CD4-positive, alpha-beta memory T cell (primary cell): ENCODE results near the gene WDR93. TPM values are rescaled to one million over a fixed set of nuclear protein-coding genes. Genes with fewer than 3 reads are reported as not detected.
"Not testable (repeated sequence)": the region's sequence is repeated elsewhere in the genome, so short reads cannot be mapped to it uniquely, and the experiment has no call there.

Source experiments
- CTCF ChIA-PET: fragments of 350-600 bp; sonication (Branson Sonifier 250); formaldehyde crosslinking; loops from one replicate; lab custom pipeline; 2021; ENCODE audit warnings: inconsistent platforms; ENCODE audit not compliant: partially characterized antibody; lab: Charles Lee
- POLR2A ChIA-PET: fragments of 350-600 bp; sonication (Branson Sonifier 250); formaldehyde crosslinking; loops from one replicate; lab custom pipeline; 2021; ENCODE audit not compliant: partially characterized antibody; lab: Charles Lee
- DNase-seq, 5 donors: peaks; one replicate each; pipeline versions ENCODE4 v3.0.0 to v3.0.0-alpha.2; 2020 to 2022; ENCODE audit warnings: mixed read lengths in 1 of 5
- H3K27ac ChIP-seq: one replicate; pipeline ENCODE4 v1.7.0; 2013; ENCODE audit warnings: low read depth, low read length
- H3K27me3 ChIP-seq: 2 replicates; pipeline ENCODE4 v1.7.0; 2013; ENCODE audit warnings: mild to moderate bottlenecking, low read length, moderate library complexity; ENCODE audit not compliant: insufficient read depth
- H3K36me3 ChIP-seq: 2 replicates; pipeline ENCODE4 v1.7.0; 2013; ENCODE audit warnings: mild to moderate bottlenecking, low read length, moderate library complexity; ENCODE audit not compliant: insufficient read depth
- H3K4me1 ChIP-seq: 2 replicates; pipeline ENCODE4 v1.7.0; 2013; ENCODE audit warnings: mild to moderate bottlenecking, low read length, moderate library complexity; ENCODE audit not compliant: insufficient read depth
- H3K4me3 ChIP-seq, 2 donors: one replicate each; pipeline ENCODE4 v1.7.0; 2013; ENCODE audit warnings: low read length in 2 of 2, mild to moderate bottlenecking in 1 of 2
- H3K9me3 ChIP-seq, 2 donors: one replicate each; pipeline ENCODE4 v1.7.0; 2013; ENCODE audit warnings: low read length in 2 of 2, control low read depth in 1 of 2; ENCODE audit not compliant: control insufficient read depth in 1 of 2
- H3K27ac Mint-ChIP-seq, 7 donors: one replicate each; pipeline ENCODE4 v1.8.0; 2020 to 2021; ENCODE audit warnings: mixed read lengths in 7 of 7, mild to moderate bottlenecking in 6 of 7, inconsistent platforms in 3 of 7, moderate library complexity in 3 of 7
- H3K27me3 Mint-ChIP-seq, 2 donors: one replicate each; pipeline ENCODE4 v1.8.0; 2020 to 2021; ENCODE audit warnings: mixed read lengths in 2 of 2
- H3K36me3 Mint-ChIP-seq, 2 donors: one replicate each; pipeline ENCODE4 v1.8.0; 2020 to 2021; ENCODE audit warnings: mixed read lengths in 2 of 2, inconsistent platforms in 1 of 2, mild to moderate bottlenecking in 1 of 2
- H3K4me1 Mint-ChIP-seq, 4 donors: one replicate each; pipeline ENCODE4 v1.8.0; 2020 to 2021; ENCODE audit warnings: mixed read lengths in 4 of 4, mild to moderate bottlenecking in 1 of 4
- H3K4me3 Mint-ChIP-seq, 8 donors: one replicate each; pipeline ENCODE4 v1.8.0; 2020 to 2021; ENCODE audit warnings: mixed read lengths in 8 of 8, mild to moderate bottlenecking in 7 of 8, moderate library complexity in 6 of 8, inconsistent platforms in 3 of 8
- H3K9me3 Mint-ChIP-seq, 8 donors: one replicate each; pipeline ENCODE4 v1.8.0; 2020 to 2021; ENCODE audit warnings: mixed read lengths in 8 of 8, mild to moderate bottlenecking in 5 of 8, inconsistent platforms in 3 of 8, moderate library complexity in 1 of 8
- intact Hi-C: fragments of 100-400 bp; cut with micrococcal nuclease; formaldehyde crosslinking; loops from one replicate; pipeline ENCODE4 v1.15.1; 2023
- polyA plus RNA-seq, 2 donors: library from polyadenylated mRNA; unstranded; fragments of 300-500 nt; fragmentation: Illumina TruSeq; gene quantifications; one replicate each; pipeline ENCODE4 v1.2.3, GENCODE V29; 2021
- total RNA-seq, 2 experiments: library from RNA; stranded (reverse); gene quantifications; one replicate each; pipeline ENCODE4 v1.2.3, GENCODE V29; 2021

The WDR93 gene
- total and polyA plus RNA-seq, 4 experiments from 2014 or later: not detected

GRCh38 chr15:89689930-89690275 is 708 bp upstream of the WDR93 start:
- Histone ChIP-seq H3K4me3 (peak overlapping the region; percentile 76 to 98), H3K27ac (peak overlapping the region; percentile 40)
- H3K36me3 ChIP-seq, H3K36me3 Mint-ChIP-seq, DNase-seq, H3K27me3 Mint-ChIP-seq, H3K4me1 ChIP-seq, CTCF ChIA-PET, H3K9me3 ChIP-seq, H3K9me3 Mint-ChIP-seq, H3K27me3 ChIP-seq, POLR2A ChIA-PET: not testable (repeated sequence)
- intact Hi-C loops: loop anchor here (1.0 to 2.0 kb wide), 2 partner anchors 115 to 204 kb away; partner anchors contain the start of gene TICRR
- Mint-ChIP-seq H3K27ac (peak overlapping the region in 5 of 7 donors; percentile 57 to 96 (median 93)), H3K4me3 (peak overlapping the region; percentile 87 to 94 (median 90)), H3K4me1 (peaks cover 5 to 21% (median 14%) of the 10 kb centered on the region in 4 donors)

GRCh38 chr15:89693091-89693490 is 2.5 kb downstream of the WDR93 start:
- intact Hi-C loops: no loop called here
- Histone ChIP-seq H3K27me3 (no peaks in the 10 kb centered on the region), H3K27ac (no peak overlapping the region), H3K9me3 (no peaks in the 10 kb centered on the region), H3K4me3 (no peak overlapping the region), H3K36me3 (no peaks in the 10 kb centered on the region), H3K4me1 (peaks cover 8% of the 10 kb centered on the region)
- no peak overlapping the region for H3K27ac Mint-ChIP-seq
- peaks cover 2% of the 10 kb centered on the region in 2 donors for H3K27me3 Mint-ChIP-seq
- peaks cover under 1 to 5% of the 10 kb centered on the region in 2 donors for H3K36me3 Mint-ChIP-seq
- no peaks in the 10 kb centered on the region for H3K9me3 Mint-ChIP-seq
- CTCF ChIA-PET: no interaction called here
- H3K4me3 Mint-ChIP-seq: peak overlapping the region in 1 of 8 donors; percentile 9
- no peak for DNase-seq
- H3K4me1 Mint-ChIP-seq: peaks cover 5 to 21% (median 14%) of the 10 kb centered on the region in 4 donors
- POLR2A ChIA-PET: interaction anchor here (0.8 kb wide), 1 partner anchor 201 kb away, joined by 3 read pairs; the partner anchor contains the start of gene AP3S2

- Histone ChIP-seq H3K27ac (no peak overlapping the region), H3K9me3 (no peaks in the 10 kb centered on the region), H3K4me1 (peaks cover 8% of the 10 kb centered on the region), H3K4me3 (no peak overlapping the region), H3K27me3 (no peaks in the 10 kb centered on the region), H3K36me3 (no peaks in the 10 kb centered on the region)
- CTCF ChIA-PET: no interaction called here
- Mint-ChIP-seq H3K36me3 (peaks cover 0 to 5% of the 10 kb centered on the region in 2 donors), H3K9me3 (no peaks in the 10 kb centered on the region), H3K4me3 (no peak overlapping the region), H3K27me3 (peaks cover 2% of the 10 kb centered on the region in 2 donors), H3K27ac (no peak overlapping the region), H3K4me1 (peaks cover 5 to 21% (median 14%) of the 10 kb centered on the region in 4 donors)
- POLR2A ChIA-PET: no interaction called here
- DNase-seq: no peak
- intact Hi-C loops: no loop called here
These were observed 3.1 kb downstream of the WDR93 start for GRCh38 chr15:89693696-89694095.

GRCh38 chr15:89695198-89695597 is 4.6 kb downstream of the WDR93 start:
- H3K4me3 ChIP-seq: no peak overlapping the region
- peaks cover 0 to 3% (median 0%) of the 10 kb centered on the region in 8 donors for H3K9me3 Mint-ChIP-seq
- H3K4me3 Mint-ChIP-seq: no peak overlapping the region
- CTCF ChIA-PET: no interaction called here
- DNase-seq: no peak
- H3K27me3 ChIP-seq: no peaks in the 10 kb centered on the region
- H3K36me3 ChIP-seq: no peaks in the 10 kb centered on the region
- POLR2A ChIA-PET: no interaction called here
- H3K27ac ChIP-seq: no peak overlapping the region
- H3K27ac Mint-ChIP-seq: no peak overlapping the region
- peaks cover 2% of the 10 kb centered on the region for H3K4me1 ChIP-seq
- intact Hi-C loops: no loop called here
- peaks cover 4 to 5% of the 10 kb centered on the region in 2 donors for H3K27me3 Mint-ChIP-seq
- no peaks in the 10 kb centered on the region for H3K9me3 ChIP-seq
- H3K4me1 Mint-ChIP-seq: peaks cover 3 to 11% (median 7%) of the 10 kb centered on the region in 4 donors
- H3K36me3 Mint-ChIP-seq: peaks cover 0 to 5% of the 10 kb centered on the region in 2 donors

GRCh38 chr15:89704411-89704810 is 13.8 kb downstream of the WDR93 start:
- Mint-ChIP-seq H3K4me3 (no peak overlapping the region), H3K27ac (no peak overlapping the region), H3K27me3 (peaks cover 23 to 28% of the 10 kb centered on the region in 2 donors), H3K4me1 (no peaks in the 10 kb centered on the region), H3K9me3 (peaks cover 0 to 4% (median under 1%) of the 10 kb centered on the region in 8 donors), H3K36me3 (peaks cover 0 to 2% of the 10 kb centered on the region in 2 donors)
- intact Hi-C loops: no loop called here
- no peaks in the 10 kb centered on the region for H3K36me3 ChIP-seq
- H3K27me3 ChIP-seq: peaks cover 7% of the 10 kb centered on the region
- DNase-seq: no peak
- POLR2A ChIA-PET: no interaction called here
- H3K4me3 ChIP-seq: no peak overlapping the region
- no peak overlapping the region for H3K27ac ChIP-seq
- CTCF ChIA-PET: no interaction called here
- H3K9me3 ChIP-seq: no peaks in the 10 kb centered on the region
- no peaks in the 10 kb centered on the region for H3K4me1 ChIP-seq

- DNase-seq: no peak
- H3K36me3 Mint-ChIP-seq: no peaks in the 10 kb centered on the region
- ChIA-PET CTCF (no interaction called here), POLR2A (no interaction called here)
- intact Hi-C loops: no loop called here
- no peaks in the 10 kb centered on the region for H3K27me3 ChIP-seq
- no peaks in the 10 kb centered on the region for H3K4me1 Mint-ChIP-seq
- H3K36me3 ChIP-seq: no peaks in the 10 kb centered on the region
- no peak overlapping the region for H3K27ac ChIP-seq
- H3K27me3 Mint-ChIP-seq: peaks cover 16 to 20% of the 10 kb centered on the region in 2 donors
- no peaks in the 10 kb centered on the region for H3K9me3 ChIP-seq
- H3K4me3 Mint-ChIP-seq: no peak overlapping the region
- no peaks in the 10 kb centered on the region for H3K4me1 ChIP-seq
- no peak overlapping the region for H3K27ac Mint-ChIP-seq
- no peak overlapping the region for H3K4me3 ChIP-seq
- H3K9me3 Mint-ChIP-seq: peaks cover 0 to 4% (median 0%) of the 10 kb centered on the region in 8 donors
These were observed 17.0 kb downstream of the WDR93 start for GRCh38 chr15:89707577-89707976.

- Mint-ChIP-seq H3K27ac (no peak overlapping the region), H3K27me3 (peaks cover 4 to 6% of the 10 kb centered on the region in 2 donors), H3K36me3 (no peaks in the 10 kb centered on the region), H3K4me1 (no peaks in the 10 kb centered on the region), H3K4me3 (no peak overlapping the region), H3K9me3 (peaks cover 0 to 3% (median 0%) of the 10 kb centered on the region in 8 donors)
- H3K27ac ChIP-seq: no peak overlapping the region
- no peaks in the 10 kb centered on the region for H3K27me3 ChIP-seq
- ChIA-PET POLR2A (no interaction called here), CTCF (no interaction called here)
- no peaks in the 10 kb centered on the region for H3K9me3 ChIP-seq
- no peak for DNase-seq
- H3K36me3 ChIP-seq: no peaks in the 10 kb centered on the region
- no peaks in the 10 kb centered on the region for H3K4me1 ChIP-seq
- intact Hi-C loops: no loop called here
- H3K4me3 ChIP-seq: no peak overlapping the region
These were observed 24.2 kb downstream of the WDR93 start for GRCh38 chr15:89714775-89715174.
